Measurements from ENCODE around the gene KLF6. TPM values are rescaled to one million over a fixed set of nuclear protein-coding genes. Genes with fewer than 3 reads are reported as not detected.

Gene KLF6
- polyA plus RNA-seq, 1 experiment = 47.2 TPM

GRCh38 chr10:3763852-3764625 is 21.0 kb downstream of the KLF6 start:
- H3K27me3 ChIP-seq (ENCODE audit: control insufficient read depth, insufficient read depth, low read length) = no peaks in the 10 kb centered on the region
- H3K27ac ChIP-seq (ENCODE audit: low read depth, low read length) = no peak overlapping the region
- no peak overlapping the region for H3K4me3 ChIP-seq (ENCODE audit: low read depth, low read length)
- ChIA-PET POLR2A (interaction anchor here (0.5 kb wide), 1 partner anchor 327 kb away, joined by 3 read pairs; no protein-coding TSS in a partner anchor), CTCF (interaction anchor here (0.6 kb wide), 1 partner anchor 568 kb away, joined by 3 read pairs; no protein-coding TSS in a partner anchor)
- DNase-seq (ENCODE audit: low read depth, low spot score) = no peak
- no peaks in the 10 kb centered on the region; the same call in 1 of the 2 replicates for H3K9me3 ChIP-seq (ENCODE audit: control insufficient read depth, insufficient read depth, low read length)
- no peak for TF ChIP-seq CTCF (IDR thresholded peaks at IDR 0.05; ENCODE audit: low read depth, low read length)

DNA sequence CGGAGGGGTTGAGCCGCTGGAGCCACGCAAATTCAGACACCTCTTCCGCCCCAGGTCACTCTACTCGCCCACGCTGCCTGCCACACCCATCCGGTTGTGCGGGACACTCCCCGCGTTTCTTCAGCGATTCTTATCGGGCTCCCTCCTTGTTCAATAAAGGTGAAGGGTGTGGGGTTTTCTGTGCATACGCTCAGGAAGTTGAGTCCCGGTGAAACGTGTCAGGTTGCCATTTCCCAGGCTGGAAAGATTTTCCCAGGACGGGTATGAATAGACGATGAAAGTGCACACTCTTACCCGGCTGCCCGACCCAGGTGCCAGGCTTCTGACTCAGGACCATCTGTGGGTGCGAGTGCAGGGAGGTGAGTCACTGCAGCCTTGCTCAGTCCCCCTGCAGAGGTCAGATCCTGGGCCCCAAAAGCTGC is 22.0 kb downstream of the KLF6 start:
- TF ChIP-seq CTCF (IDR thresholded peaks at IDR 0.05; ENCODE audit: low read depth, low read length) = no peak
- no peak for DNase-seq (ENCODE audit: low read depth, low spot score)
- no peaks in the 10 kb centered on the region; the same call in 1 of the 2 replicates for H3K9me3 ChIP-seq (ENCODE audit: control insufficient read depth, insufficient read depth, low read length)
- H3K27ac ChIP-seq (ENCODE audit: low read depth, low read length) = no peak overlapping the region
- H3K27me3 ChIP-seq (ENCODE audit: control insufficient read depth, insufficient read depth, low read length) = no peaks in the 10 kb centered on the region
- ChIA-PET CTCF (interaction anchor here (0.6 kb wide), 1 partner anchor 523 kb away, joined by 3 read pairs; no protein-coding TSS in a partner anchor), POLR2A (no interaction called here)
- no peak overlapping the region for H3K4me3 ChIP-seq (ENCODE audit: low read depth, low read length)

DNA sequence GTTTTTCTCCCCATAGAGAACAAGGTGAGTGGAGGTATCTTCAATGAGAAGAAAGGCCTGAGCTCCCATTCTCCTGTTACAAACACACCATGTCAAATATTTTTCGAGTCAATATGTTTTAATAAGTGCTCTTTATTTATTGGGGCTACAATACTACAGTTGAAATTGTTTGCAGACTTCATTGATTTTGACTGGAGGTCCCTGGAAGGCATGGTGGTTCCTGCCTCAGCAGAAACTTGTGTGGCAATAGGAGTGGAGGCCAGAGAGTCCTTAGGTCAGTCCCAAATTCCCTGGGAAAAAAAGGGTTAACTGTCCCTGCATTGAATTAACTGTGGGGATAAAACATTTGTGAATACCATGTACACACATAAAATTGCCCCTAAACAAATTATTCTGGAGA is 22.7 kb downstream of the KLF6 start:
- H3K4me3 ChIP-seq (ENCODE audit: low read depth, low read length) = no peak overlapping the region
- H3K9me3 ChIP-seq (ENCODE audit: control insufficient read depth, insufficient read depth, low read length) = no peaks in the 10 kb centered on the region; the same call in 1 of the 2 replicates
- POLR2A ChIA-PET = interaction anchor here (1.4 kb wide), 1 partner anchor 23 kb away, joined by 5 read pairs; the partner anchor contains the start of gene KLF6
- CTCF ChIA-PET = interaction anchor here (0.7 to 1.5 kb wide), 2 partner anchors 522 to 569 kb away, joined by 4 to 5 read pairs; no protein-coding TSS in a partner anchor
- no peaks in the 10 kb centered on the region for H3K27me3 ChIP-seq (ENCODE audit: control insufficient read depth, insufficient read depth, low read length)
- no peak for TF ChIP-seq CTCF (IDR thresholded peaks at IDR 0.05; ENCODE audit: low read depth, low read length)
- no peak for DNase-seq (ENCODE audit: low read depth, low spot score)
- H3K27ac ChIP-seq (ENCODE audit: low read depth, low read length) = no peak overlapping the region

- DNase-seq (ENCODE audit: low read depth, low spot score) = no peak
- Histone ChIP-seq H3K27ac (ENCODE audit: low read depth, low read length) (no peak overlapping the region), H3K9me3 (ENCODE audit: control insufficient read depth, insufficient read depth, low read length) (no peaks in the 10 kb centered on the region; the same call in 1 of the 2 replicates), H3K4me3 (ENCODE audit: low read depth, low read length) (no peak overlapping the region), H3K27me3 (ENCODE audit: control insufficient read depth, insufficient read depth, low read length) (no peaks in the 10 kb centered on the region)
- POLR2A ChIA-PET = interaction anchor here (1.4 kb wide), 1 partner anchor 23 kb away, joined by 5 read pairs; the partner anchor contains the start of gene KLF6
- CTCF ChIA-PET = interaction anchor here (0.7 to 1.5 kb wide), 2 partner anchors 522 to 569 kb away, joined by 4 to 5 read pairs; no protein-coding TSS in a partner anchor
- no peak for TF ChIP-seq CTCF (IDR thresholded peaks at IDR 0.05; ENCODE audit: low read depth, low read length)
Measured at GRCh38 chr10:3761904-3762303, 23.1 kb downstream of the KLF6 start.
